Stimulated activated CD4-positive, alpha-beta T cell treated with anti-CD3 and anti-CD28 coated beads, TNF-alpha, amount 100 ng/mL, for 48 hours (primary cell): ENCODE data around the gene RORC.
A peak's percentile ranks its signal among the peaks of the same experiment; 100 is the strongest.
"Not testable (repeated sequence)": the region's sequence is repeated elsewhere in the genome, so short reads cannot be mapped to it uniquely, and the experiment has no call there.

Experiments used
- DNase-seq, 3 donors: peaks; one replicate each; pipeline ENCODE4 v3.0.0-alpha.2; 2020; ENCODE audit warnings: low read depth in 3 of 3

RORC gene

GRCh38 chr1:151805066-151805820 is 26.4 kb downstream of the RORC start, which contains the start of gene LINGO4:
Gene LINGO4 (minus strand): TSS chr1:151805419. CDS start chr1:151802704, 2,715 bp downstream.
- DNase-seq, result no peak

GRCh38 chr1:151803915-151804314 is 27.7 kb downstream of the RORC start:
- DNase-seq, result no peak

DNA sequence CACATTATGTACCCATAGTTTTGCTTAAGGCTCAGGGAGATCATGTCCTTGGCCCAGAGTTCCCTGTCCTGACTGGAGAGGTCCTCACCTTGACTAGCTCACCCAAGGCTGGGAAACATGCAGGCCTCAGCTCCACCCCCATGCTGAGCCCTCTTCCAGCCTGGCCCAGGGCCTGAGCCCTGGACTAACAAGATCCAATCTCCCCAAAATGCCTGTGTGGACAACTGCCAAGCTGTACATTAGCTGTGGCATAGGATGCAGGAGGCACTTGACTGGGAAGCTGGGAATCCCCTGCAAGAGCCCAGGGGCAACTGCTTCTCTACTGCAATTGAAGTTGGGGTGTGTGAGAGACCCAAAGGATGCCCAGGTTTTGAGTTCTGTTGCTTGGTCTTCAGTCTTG is 28.4 kb downstream of the RORC start:
- DNase-seq, result no peak

DNA sequence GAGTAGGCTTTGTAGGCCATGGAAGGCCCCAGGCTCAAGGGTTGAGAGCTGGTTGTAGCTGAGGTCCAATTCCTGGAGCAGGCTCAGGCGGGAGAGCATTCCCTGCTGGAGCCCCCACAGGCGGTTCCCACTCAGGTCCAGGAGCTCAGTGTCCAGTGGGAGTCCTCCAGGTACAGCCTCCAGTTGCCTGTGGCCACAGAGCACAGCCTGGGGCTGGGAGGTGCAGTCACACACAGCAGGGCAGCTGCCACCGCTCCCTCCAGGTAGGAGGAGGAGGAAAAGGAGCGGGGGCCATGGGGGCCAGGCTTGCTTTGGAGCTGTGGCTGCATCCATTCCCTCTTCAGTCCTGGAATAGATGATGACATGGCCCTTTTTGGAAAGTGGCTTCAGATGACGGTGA is 29.2 kb downstream of the RORC start:
- DNase-seq, result no peak

GRCh38 chr1:151801846-151802245 is 29.8 kb downstream of the RORC start:
- no peak for DNase-seq

DNA sequence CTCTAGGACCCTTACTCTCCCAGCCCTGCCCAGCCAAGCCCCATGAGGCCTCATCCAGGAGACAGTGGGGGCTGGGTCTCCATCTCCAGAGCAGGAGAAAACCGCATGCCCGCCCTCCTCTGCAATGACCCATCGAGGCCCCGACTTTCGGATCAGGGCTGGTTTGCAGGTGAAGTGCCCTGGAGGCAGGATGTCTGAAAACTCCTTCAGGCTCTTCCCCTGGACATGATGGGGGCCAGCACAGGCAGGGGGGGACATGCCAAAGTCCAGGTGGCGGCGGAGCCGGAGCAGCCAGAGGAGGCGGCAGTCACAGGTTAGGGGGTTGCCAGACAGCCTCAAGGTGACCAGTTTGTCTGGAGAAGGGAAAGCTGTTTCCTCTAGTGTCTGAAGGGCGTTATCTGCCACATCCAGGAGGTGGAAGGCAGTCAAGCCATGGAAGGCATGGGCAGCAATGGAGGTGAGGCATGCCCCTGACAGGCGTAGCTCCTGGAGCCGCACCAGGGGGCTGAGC is 30.2 kb downstream of the RORC start:
- no peak for DNase-seq

DNA sequence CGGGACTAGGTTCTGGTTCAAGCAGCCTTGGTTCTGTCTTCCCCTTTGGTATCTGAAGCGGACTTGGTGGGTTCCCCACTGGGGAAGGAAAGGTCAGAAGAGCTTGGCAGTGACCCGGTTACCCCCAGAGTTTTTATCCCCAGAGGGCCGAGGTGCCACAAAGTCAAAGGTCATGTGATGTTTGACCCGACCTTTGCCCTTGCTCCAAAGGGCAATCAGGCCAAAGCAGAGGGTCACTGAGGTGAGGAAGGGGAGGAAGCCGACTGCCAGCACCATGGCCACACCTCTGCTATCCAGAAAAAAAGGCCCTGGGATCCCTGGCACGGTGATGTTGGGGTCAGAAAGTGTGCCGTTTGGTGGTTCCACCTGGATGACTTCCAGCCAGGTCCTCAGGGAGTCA is 30.8 kb downstream of the RORC start:
- no peak for DNase-seq

DNA sequence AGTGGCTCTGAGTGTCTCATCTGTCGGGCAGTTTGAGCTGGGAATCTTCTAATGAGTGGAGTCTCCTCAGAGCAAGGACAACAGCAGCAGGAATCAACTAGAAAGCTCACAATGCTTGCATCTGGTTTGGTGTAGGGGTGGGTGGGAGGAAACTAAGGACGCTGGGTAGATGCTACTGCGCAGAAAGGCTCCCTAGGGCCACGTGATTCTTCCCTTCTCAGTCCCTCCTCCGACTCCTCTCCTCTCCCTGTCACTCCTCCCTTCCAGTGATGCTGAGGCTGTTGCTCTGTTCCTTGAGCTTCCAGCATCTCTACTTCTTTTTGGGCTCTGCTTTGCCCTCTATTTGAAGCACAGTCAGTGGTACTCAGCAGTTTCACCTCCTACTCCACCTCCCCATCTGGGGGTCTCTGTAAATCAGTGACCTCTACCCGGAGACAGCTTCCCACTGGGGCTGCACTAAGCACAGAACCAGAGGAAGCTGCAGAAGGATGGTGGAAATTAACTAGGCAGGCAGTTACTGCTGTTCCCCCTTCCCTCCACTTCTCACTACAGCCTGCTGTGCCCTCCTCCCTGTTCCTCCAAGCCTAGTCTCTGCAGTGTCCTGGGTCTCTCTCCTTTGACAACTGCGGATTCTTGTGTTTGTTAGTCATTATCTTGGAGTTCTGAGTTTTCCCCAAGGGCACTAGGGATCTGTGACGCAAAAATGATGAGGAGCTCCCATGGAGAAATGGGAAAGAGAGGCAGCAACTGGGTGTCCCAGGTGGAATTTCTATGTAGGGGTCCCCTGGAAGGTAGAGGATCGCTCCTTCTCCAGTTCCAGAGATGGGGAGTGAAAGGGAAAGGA is 32.2 kb downstream of the RORC start:
- no peak for DNase-seq

- DNase-seq, result no peak
Observed at GRCh38 chr1:151798571-151798970, 33.0 kb downstream of the RORC start.

DNA sequence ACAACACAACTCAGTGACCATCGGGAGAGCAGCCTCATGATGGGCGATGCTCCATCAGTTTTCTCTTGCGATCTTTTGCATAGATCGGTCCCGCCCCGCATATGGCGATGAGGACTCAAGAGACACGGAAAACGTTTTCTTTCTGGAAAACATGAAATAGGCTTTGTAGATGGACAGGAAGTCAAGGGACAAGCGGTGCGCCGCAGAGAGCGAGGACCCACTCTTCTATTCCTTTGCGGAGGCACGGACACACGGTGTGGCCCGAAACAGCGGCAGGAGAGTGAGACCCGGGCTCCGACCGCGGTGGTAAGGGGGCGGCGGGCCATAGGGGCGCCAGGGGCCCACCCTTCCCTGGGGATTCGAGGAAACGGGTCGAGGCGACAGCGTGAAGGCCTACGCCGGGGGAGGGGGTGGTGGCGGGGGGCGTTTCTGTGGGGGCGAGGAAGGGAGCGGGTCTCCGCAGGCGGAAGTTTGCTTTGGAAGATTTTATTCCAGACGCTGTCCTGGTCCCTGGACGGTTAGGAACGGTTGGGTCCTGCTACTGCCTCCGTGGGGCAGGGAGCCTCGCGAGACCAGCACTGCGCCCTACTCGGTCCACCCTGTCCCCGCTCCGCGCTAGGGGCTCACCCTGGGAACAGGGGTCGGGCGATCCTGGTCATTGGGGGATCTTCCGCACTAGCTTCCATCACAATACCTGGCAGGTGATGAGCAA is 40.5 kb downstream of the RORC start:
- no peak for DNase-seq

DNA sequence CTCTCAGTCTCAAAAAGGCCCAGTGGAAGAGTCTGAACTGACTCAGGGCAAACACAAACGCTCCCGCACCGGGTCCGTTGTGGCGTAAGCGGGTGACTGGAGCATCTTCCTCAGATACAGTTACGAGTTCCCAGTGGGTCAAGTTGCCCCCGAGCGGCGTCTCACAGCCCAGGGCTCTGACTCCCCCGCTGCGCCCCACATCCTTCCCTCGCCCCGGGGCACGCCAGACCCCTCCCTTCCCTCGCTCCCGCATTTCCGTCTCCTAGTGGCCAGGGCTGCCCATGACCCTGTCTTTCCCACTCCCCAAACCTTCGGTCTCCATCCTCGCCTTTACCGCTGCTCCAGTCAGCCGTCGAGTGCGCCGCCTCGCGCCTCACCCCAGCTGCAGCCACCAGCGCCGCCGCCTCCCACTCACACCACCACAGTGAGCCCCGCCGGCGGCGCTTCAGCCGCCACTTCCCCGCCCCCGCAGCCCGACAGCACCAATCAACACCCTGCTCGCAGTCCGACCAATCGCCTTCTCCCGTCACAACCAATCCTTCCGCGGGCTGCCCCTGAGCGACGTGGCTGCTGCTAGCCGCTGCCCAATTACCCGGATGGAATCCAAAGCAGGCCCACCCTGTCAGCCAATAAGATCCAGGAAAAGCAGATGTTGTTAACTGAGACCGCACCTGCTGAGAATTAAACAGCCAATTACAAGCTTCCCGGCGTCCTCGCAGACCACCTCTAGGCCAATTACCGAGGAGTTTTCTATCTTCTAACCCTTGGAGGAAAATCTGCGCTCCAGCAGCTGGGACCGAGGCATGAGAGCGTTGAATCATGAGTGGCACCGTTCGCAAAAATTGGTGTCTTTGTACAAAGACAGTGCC is 41.3 kb downstream of the RORC start, which contains the start of gene TDRKH:
TSS of gene TDRKH (minus strand) at position 430 of the 869 bp plus-strand sequence. CDS start 7,478 bp downstream, outside the sequence.
- DNase-seq, result peak; percentile 97 to 99 (median 99)

- no peak for DNase-seq
Observed at GRCh38 chr1:151787689-151788088, 43.9 kb downstream of the RORC start.

DNA sequence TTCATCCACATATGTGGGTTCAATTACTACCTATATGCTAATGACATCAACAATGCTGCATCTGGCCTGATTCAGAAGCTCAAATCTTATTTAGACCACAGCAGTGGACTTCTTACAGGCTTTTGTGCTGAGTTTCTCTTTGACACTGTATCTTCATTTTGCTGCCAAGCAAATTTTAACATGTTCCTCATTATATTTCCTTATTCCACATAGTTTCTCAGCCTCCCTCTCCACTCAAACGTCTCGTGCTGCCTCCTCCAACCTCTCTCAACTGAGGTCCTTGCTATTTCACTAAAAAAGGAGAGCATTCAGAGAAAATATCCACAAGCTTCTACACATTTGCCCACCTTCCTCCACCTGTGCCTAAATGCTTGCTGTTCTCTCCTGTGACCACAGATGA is 47.8 kb downstream of the RORC start:
- no peak for DNase-seq

- DNase-seq, result no peak
Observed at GRCh38 chr1:151782741-151783140, 48.9 kb downstream of the RORC start.

- not testable (repeated sequence) for DNase-seq
Observed at GRCh38 chr1:151782026-151782425, 49.6 kb downstream of the RORC start.

DNA sequence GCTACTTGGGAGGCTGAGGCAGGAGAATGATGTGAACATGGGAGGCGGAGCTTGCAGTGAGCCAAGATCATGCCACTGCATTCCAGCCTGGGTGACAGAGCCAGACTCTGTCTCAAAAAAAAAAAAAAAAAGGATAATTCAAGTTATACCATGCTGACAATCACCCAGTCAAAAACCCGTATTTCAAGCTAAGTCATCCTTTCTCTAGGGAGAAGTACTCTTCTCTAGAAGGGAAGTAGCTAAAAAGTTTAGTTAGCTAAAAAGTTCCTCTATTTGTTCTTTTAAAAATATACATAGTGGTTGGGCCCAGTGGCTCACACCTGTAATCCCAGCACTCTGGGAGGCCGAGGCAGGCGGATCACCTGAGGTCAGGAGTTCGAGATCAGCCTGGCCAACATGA is 50.9 kb downstream of the RORC start:
- not testable (repeated sequence) for DNase-seq

DNA sequence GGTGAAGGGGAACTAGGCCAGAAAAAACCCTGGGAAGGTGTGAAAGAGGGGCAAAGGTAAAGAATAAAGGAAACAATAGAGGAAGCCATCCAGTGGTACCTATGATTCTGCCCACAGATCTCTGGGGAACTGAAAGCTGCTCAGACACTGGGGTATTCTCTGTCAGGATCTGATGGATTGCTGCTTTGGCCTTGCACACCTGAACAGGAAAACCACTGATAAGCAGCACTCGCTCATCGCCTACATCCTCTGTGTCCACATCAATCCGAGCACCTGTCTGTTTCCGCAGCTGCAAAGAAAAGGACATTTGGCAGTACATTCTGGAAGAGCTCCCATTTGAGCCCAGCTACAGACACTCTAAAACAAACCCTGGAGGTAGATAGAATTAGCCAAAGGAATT is 51.8 kb downstream of the RORC start:
- no peak for DNase-seq

GRCh38 chr1:151777317-151777716 is 54.3 kb downstream of the RORC start:
- no peak for DNase-seq

DNA sequence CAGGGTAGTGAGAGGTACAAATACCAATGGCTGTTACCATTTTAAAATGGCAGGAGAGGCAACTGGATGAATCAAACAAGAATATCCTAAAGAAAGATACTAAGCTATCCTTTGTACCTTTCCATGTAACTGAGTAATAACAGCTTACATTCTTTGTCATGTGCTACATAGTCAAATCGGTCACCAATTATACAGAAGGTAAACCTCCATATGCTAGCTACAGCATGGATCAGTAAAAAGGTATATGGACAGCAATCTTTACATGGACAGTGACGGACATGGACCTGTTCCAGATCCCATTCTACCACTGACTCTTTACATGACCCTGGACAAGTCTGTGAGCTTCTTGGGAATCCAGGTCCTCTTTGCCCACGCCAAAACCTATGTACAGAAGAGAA is 54.9 kb downstream of the RORC start:
- DNase-seq, result no peak

DNA sequence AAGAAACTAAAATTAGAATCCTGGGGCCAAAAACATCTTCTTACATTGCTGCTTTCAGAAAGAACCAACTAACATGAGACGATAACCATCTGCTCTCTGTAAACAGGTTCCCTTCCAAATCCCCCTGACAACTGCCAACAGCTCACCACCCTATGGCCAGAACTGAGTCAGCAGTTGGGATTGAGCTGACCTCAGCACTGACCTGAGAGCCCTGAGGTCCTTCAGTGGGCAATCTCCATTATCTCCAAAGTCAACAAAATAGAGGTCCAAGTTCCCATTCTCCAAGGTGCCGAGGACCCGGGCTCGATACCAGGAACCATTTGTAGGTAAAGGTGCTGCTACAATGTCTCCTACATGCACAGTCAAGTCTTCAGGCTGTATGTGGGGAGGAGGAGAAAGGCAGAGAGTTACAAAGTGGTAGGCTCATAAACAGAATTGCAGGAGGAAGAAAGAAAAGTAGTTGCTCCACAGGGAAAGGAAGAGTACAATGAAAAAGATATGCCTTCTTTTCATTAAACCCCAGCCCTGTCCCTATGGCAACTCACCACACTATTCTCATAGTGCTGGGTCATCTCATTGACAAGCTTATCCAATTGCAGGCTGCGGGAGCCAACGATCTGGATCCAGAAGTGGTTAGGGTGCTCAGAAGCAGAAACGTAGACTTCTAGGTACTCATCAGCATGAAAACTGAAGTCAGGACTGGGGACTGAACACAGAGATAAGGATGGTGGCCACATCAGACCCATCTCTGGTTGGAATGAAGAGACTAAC is 55.5 kb downstream of the RORC start:
- no peak for DNase-seq
